ENCODE measurements around the gene TUBB4A. TPM values are rescaled to one million over a fixed set of nuclear protein-coding genes. Genes with fewer than 3 reads are reported as not detected.

TUBB4A gene
- total RNA-seq, 4 donors from 2014 or later: 7.8 TPM; not detected in 3

DNA sequence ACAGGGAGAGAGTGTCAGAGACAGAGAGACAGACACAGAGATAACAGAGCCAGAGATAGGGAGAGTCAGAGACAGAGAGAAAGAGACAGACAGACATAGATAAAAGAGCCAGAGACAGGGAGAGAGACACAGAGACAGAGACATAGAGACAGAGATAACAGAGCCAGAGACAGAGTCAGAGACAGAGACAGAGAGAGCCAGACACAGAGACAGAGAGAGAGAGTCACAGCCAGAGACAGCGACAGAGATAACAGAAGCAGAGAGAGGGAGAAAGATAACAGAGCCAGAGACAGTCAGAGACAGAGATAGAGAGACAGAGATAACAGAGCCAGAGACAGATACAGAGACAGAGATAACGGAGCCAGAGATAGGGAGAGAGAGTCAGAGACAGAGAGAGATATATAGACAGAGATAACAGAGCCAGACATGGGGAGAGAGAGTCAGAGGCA is 27.9 kb upstream of the TUBB4A start:
- H3K4me3 ChIP-seq: peak overlapping the region in 3 of 4 donors; percentile 59 to 76 (median 70)
- WGBS, 2 donors: 65 to 67% methylated on average over 2 of the region's 2 CpGs
- DNase-seq: no peak
- no peaks in the 10 kb centered on the region for H3K9me3 ChIP-seq
- peaks cover 18 to 59% (median 23%) of the 10 kb centered on the region in 3 donors for H3K4me1 ChIP-seq
- TF ChIP-seq, protein P1, sequence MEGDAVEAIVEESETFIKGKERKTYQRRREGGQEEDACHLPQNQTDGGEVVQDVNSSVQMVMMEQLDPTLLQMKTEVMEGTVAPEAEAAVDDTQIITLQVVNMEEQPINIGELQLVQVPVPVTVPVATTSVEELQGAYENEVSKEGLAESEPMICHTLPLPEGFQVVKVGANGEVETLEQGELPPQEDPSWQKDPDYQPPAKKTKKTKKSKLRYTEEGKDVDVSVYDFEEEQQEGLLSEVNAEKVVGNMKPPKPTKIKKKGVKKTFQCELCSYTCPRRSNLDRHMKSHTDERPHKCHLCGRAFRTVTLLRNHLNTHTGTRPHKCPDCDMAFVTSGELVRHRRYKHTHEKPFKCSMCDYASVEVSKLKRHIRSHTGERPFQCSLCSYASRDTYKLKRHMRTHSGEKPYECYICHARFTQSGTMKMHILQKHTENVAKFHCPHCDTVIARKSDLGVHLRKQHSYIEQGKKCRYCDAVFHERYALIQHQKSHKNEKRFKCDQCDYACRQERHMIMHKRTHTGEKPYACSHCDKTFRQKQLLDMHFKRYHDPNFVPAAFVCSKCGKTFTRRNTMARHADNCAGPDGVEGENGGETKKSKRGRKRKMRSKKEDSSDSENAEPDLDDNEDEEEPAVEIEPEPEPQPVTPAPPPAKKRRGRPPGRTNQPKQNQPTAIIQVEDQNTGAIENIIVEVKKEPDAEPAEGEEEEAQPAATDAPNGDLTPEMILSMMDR (IDR thresholded peaks at IDR 0.05): no peak
- no peak for TF ChIP-seq POLR2A (IDR thresholded peaks at IDR 0.05)
- H3K27me3 ChIP-seq: peaks cover 0 to 39% (median 0%) of the 10 kb centered on the region in 4 donors
- H3K36me3 ChIP-seq: peaks cover 0 to 4% (median 0%) of the 10 kb centered on the region in 3 donors
- peak overlapping the region in 3 of 4 donors; percentile 80 to 89 (median 83) for H3K27ac ChIP-seq
- intact Hi-C loops (cut with DNase I): no loop called here

DNA sequence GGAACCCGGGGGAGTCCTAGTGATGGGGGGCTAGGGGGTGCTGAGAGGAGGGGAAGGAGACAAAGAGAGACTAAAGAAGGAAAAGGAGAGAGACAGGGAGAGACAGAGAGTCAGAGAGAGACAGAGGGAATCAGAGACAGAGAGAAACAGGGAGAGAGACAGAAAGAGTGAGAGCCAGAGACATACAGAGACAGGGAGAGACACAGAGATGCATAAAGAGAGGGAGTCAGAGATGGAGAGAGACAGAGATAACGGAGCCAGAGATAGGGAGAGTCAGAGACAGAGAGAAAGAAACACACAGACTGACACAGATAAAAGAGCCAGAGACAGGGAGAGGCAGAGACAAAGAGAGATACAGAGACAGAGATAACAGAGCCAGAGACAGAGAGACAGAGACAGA is 27.2 kb upstream of the TUBB4A start:
- Histone ChIP-seq H3K27me3 (peaks cover 0 to 33% (median 0%) of the 10 kb centered on the region in 4 donors), H3K4me1 (peaks cover 18 to 54% (median 23%) of the 10 kb centered on the region in 3 donors), H3K4me3 (no peak overlapping the region), H3K9me3 (no peaks in the 10 kb centered on the region), H3K27ac (peak overlapping the region in 1 of 4 donors; percentile 13), H3K36me3 (no peaks in the 10 kb centered on the region)
- intact Hi-C loops (cut with DNase I): no loop called here
- WGBS, 2 donors: 33 to 53% methylated on average over 2 of the region's 2 CpGs
- DNase-seq: no peak
- TF ChIP-seq, protein P1 (IDR thresholded peaks at IDR 0.05): no peak
- TF ChIP-seq POLR2A (IDR thresholded peaks at IDR 0.05): no peak

DNA sequence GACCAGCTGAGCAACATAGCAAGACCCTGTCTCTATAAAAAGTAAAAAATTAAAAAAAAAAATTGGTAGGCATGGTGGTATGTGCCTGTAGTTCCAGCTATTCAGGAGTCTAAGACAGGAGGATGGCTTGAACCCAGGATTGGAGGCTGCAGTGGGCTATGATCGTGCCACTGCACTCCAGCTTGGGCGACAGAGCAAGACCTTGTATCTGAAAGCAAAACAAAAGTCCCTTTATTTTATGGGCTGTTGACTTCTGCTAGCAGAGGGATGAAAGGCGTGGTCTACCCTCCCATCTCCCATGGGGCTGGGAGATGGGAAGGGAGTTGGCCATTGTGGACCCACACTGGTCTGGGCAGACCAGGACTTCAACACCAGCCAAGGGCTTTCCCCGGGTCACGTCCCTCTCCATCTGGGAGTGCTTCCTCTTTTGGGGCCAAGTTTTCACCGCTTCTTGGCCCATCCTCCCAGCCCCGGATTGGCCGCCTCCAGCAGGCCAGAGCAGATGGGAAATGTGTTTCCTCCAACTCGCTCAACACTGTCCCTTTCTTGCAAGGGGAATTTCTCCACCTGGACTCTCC is 26.5 kb upstream of the TUBB4A start:
- H3K9me3 ChIP-seq: no peaks in the 10 kb centered on the region
- peaks cover 18 to 47% (median 20%) of the 10 kb centered on the region in 3 donors for H3K4me1 ChIP-seq
- TF ChIP-seq, protein P1 (IDR thresholded peaks at IDR 0.05): no peak
- no peak for TF ChIP-seq POLR2A (IDR thresholded peaks at IDR 0.05)
- H3K36me3 ChIP-seq: no peaks in the 10 kb centered on the region
- no peak for DNase-seq
- H3K4me3 ChIP-seq: no peak overlapping the region
- WGBS, 2 donors: 35 to 55% methylated on average over 6 to 9 of the region's 9 CpGs
- peaks cover 0 to 27% (median 0%) of the 10 kb centered on the region in 4 donors for H3K27me3 ChIP-seq
- H3K27ac ChIP-seq: peak overlapping the region in 2 of 4 donors; percentile 13 to 14
- intact Hi-C loops (cut with DNase I): no loop called here

DNA sequence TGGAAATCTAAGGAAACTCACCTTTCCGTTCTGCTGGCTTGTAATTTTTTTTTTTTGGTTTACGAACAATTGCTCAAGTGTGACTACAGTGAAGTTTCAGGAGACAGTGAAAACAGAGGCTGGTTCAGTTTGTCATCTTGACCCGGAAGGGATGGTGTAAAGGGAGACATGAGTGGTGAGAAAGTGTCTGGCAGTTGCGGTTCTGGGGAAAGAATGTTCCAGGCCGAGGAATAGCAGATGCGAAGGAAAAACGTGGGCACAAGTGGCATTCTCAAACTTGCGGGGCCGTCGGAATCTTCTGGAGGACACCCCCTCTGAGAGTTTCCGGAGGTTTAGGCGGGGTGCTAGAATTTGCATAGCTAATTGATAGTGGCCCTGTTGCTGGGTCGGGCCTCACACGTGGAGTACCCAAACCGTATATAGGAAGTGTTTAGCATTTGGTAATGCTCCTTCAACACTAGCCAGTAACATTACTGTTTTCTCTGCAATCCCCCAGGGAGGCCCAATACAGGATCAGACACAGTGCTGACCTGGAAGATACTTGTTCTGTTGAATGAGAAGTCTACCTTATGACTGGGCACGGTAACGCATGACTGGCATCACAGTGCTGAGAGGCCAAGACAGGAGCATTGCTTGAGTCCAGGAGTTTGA is 25.9 kb upstream of the TUBB4A start:
- intact Hi-C loops (cut with DNase I): no loop called here
- WGBS, 2 donors: 74 to 75% methylated on average over 14 to 17 of the region's 17 CpGs
- H3K36me3 ChIP-seq: no peaks in the 10 kb centered on the region
- peak overlapping the region in 1 of 4 donors; percentile 21 for H3K27ac ChIP-seq
- H3K4me3 ChIP-seq: no peak overlapping the region
- H3K27me3 ChIP-seq: peaks cover 0 to 20% (median 0%) of the 10 kb centered on the region in 4 donors
- DNase-seq: no peak
- TF ChIP-seq, protein P1 (IDR thresholded peaks at IDR 0.05): no peak
- no peak for TF ChIP-seq POLR2A (IDR thresholded peaks at IDR 0.05)
- H3K4me1 ChIP-seq: peaks cover 18 to 45% (median 20%) of the 10 kb centered on the region in 3 donors
- H3K9me3 ChIP-seq: no peaks in the 10 kb centered on the region

DNA sequence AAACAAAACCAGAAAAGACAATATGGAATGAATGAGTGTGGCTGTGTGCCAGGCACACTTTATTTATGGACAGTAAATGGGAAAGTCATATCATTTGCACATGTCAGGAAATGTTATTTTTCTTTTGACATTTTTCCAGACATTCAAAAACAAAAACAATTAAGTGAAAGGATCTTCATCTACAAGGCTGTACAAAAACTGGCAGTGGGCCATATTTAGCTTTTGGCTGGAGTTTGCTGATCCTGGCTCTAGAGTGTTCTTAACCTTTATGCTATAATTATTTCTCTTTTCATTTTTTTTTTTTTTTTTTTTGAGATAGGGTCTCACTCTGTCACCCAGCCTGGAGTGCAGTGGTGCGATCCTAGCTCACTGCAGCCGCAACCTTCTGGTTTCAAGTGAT is 22.2 kb upstream of the TUBB4A start:
- no peaks in the 10 kb centered on the region for H3K9me3 ChIP-seq
- no peak for DNase-seq
- H3K27ac ChIP-seq: no peak overlapping the region
- H3K4me3 ChIP-seq: no peak overlapping the region
- TF ChIP-seq POLR2A (IDR thresholded peaks at IDR 0.05): no peak
- TF ChIP-seq, protein P1 (IDR thresholded peaks at IDR 0.05): no peak
- H3K36me3 ChIP-seq: no peaks in the 10 kb centered on the region
- H3K27me3 ChIP-seq: peaks cover 0 to 7% (median 0%) of the 10 kb centered on the region in 4 donors
- intact Hi-C loops (cut with DNase I): no loop called here
- WGBS, 2 donors: 73 to 80% methylated on average over 2 of the region's 2 CpGs
- H3K4me1 ChIP-seq: peaks cover 8 to 19% (median 9%) of the 10 kb centered on the region in 3 donors

Measured in esophagus squamous epithelium (tissue), 5 donors.